Kidney (tissue), 14 donors: ENCODE measurements around the gene SMG6. TPM values are rescaled to one million over a fixed set of nuclear protein-coding genes. Genes with fewer than 3 reads are reported as not detected.

Experiments
- DNase-seq, 5 donors: peaks; one replicate each; pipeline ENCODE4 v3.0.0-alpha.2; 2013 to 2020
- FAIRE-seq: peaks from 2 replicates; lab custom pipeline; 2012; peaks lifted over from hg19 to GRCh38; lab: Jason Lieb, UNC
- H3K27ac ChIP-seq, 2 donors: one replicate each; pipeline ENCODE4 v1.7.0; 2013; ENCODE audit warnings: low read depth in 2 of 2, low read length in 2 of 2, inconsistent platforms in 1 of 2
- H3K27me3 ChIP-seq: one replicate; pipeline ENCODE4 v1.7.1; 2013; ENCODE audit warnings: low read length, inconsistent platforms; ENCODE audit not compliant: control insufficient read depth, insufficient read depth
- H3K36me3 ChIP-seq, 3 donors: one replicate each; pipeline versions ENCODE4 v1.7.0 to v1.7.1; 2013; ENCODE audit warnings: low read length in 3 of 3, control low read depth in 1 of 3, inconsistent platforms in 1 of 3; ENCODE audit not compliant: insufficient read depth in 3 of 3, control insufficient read depth in 2 of 3
- H3K4me1 ChIP-seq, 3 donors: one replicate each; pipeline versions ENCODE4 v1.7.0 to v1.7.1; 2013; ENCODE audit warnings: low read length in 3 of 3, inconsistent platforms in 1 of 3, low read depth in 1 of 3; ENCODE audit not compliant: control insufficient read depth in 2 of 3, insufficient read depth in 2 of 3
- H3K4me3 ChIP-seq, 3 donors: one replicate each; pipeline versions ENCODE4 v1.7.0 to v1.8.1; 2013; ENCODE audit warnings: low read length in 3 of 3, control low read depth in 1 of 3, inconsistent platforms in 1 of 3
- H3K9ac ChIP-seq, 3 donors: one replicate each; pipeline versions ENCODE4 v1.7.0 to v1.7.1; 2013; ENCODE audit warnings: low read length in 3 of 3, control low read depth in 1 of 3, inconsistent platforms in 1 of 3
- H3K9me3 ChIP-seq, 3 donors: one replicate each; pipeline versions ENCODE4 v1.7.0 to v1.7.1; 2013; ENCODE audit warnings: low read length in 3 of 3, control low read depth in 1 of 3, inconsistent platforms in 1 of 3; ENCODE audit not compliant: control insufficient read depth in 2 of 3, insufficient read depth in 1 of 3
- CTCF ChIP-seq: IDR thresholded peaks from 3 replicates; pipeline ENCODE4 v1.5.1; 2012; ENCODE audit warnings: mild to moderate bottlenecking, moderate library complexity, borderline replicate concordance; ENCODE audit not compliant: insufficient read depth; ENCODE audit errors: extremely low read depth
- intact Hi-C: fragments of 100-400 bp; cut with DNase I; formaldehyde crosslinking; loops from one replicate; pipeline ENCODE4 v1.11.1; 2022
- polyA plus RNA-seq: library from polyadenylated mRNA; stranded (reverse); fragments of 350-450 nt; fragmentation: Illumina TruSeq; extraction: RNeasy Lipid Tissue Mini Kit (QIAGEN cat#74804); gene quantifications from one replicate; pipeline ENCODE4 v1.2.3, GENCODE V29; 2014; ENCODE audit warnings: low read depth, low replicate concordance; ENCODE audit not compliant: insufficient read depth
- total RNA-seq: library from RNA; stranded (reverse); fragmentation: NEBNext Ultra II Directional; extraction: Animal tissue kit (Norgen Biotek cat#: 25700); gene quantifications from one replicate; pipeline ENCODE4 v1.2.1, GENCODE V29; 2021
- donor health status: control.
- donor health status: control.
- donor health status: control.
- donor health status: control.
- donor health status: control.
- donor health status: DM: yes; HTN: yes; CAD: no.
- donor health status: Normal renal cell carcinoma (clear cell type).

SMG6 gene
- total and polyA plus RNA-seq, 2 donors from 2014 or later: 20.6 to 37.3 TPM

GRCh38 chr17:2077040-2077439 lies 226.5 kb downstream of the SMG6 start:
- Histone ChIP-seq H3K27ac (no peak overlapping the region), H3K9me3 (no peaks in the 10 kb centered on the region), H3K4me3 (no peak overlapping the region), H3K4me1 (peaks cover 0 to 7% (median 2%) of the 10 kb centered on the region in 3 donors), H3K36me3 (peaks cover 0 to 20% (median 16%) of the 10 kb centered on the region in 3 donors), H3K27me3 (no peaks in the 10 kb centered on the region), H3K9ac (no peak overlapping the region)
- DNase-seq (peak in 1 of 5 donors; percentile 8), FAIRE-seq (no peak)
- intact Hi-C loops: no loop called here
- TF ChIP-seq CTCF: no peak

- H3K36me3 ChIP-seq: peaks cover 0 to 16% (median 14%) of the 10 kb centered on the region in 3 donors
- TF ChIP-seq CTCF: no peak
- DNase-seq: peak in 4 of 5 donors; percentile 65 to 90 (median 80)
- no peaks in the 10 kb centered on the region for H3K9me3 ChIP-seq
- H3K9ac ChIP-seq: no peak overlapping the region
- H3K27ac ChIP-seq: peak overlapping the region in 1 of 2 donors; percentile 43
- H3K27me3 ChIP-seq: no peaks in the 10 kb centered on the region
- H3K4me1 ChIP-seq: peaks cover 0 to 7% (median 2%) of the 10 kb centered on the region in 3 donors
- no peak overlapping the region for H3K4me3 ChIP-seq
- FAIRE-seq: no peak
- intact Hi-C loops: no loop called here
These were observed 227.2 kb downstream of the SMG6 start for GRCh38 chr17:2076087-2076984.

DNA sequence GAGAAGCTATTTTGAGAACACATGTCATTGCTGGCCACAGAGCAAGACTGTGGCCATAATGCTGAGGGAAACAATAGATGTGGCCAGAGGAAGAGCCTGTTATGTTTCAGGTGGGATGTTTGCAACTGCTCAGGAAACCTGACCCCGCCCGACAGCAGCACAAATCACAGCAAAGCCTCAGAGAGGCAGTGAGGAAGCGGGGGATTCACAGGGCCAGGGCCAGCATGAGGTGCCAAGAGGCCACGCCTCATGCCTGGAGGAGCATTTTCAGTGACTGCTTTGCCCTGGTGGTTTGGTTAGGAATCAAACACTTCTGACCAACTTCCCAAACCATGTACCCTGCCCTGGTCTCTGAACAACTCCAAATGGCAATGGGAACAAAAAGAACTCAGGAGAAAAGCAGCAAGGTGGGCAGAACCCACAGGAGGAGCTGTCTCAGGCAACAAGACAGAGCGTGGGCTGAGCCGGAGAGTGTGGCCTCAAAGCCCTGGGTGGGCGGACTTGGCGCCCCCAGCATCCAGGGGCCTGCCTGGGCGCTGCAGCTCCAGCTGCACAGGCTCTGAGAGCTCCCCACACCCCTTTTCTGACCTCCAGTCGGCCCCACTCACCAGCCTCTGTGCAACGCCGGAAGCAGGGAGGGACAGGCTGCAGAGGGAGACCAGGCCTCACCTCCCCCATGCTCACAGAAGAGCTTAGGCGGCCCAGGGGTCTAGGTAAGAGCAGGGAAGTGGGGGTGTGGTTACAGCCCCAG lies 228.1 kb downstream of the SMG6 start:
- no peaks in the 10 kb centered on the region for H3K9me3 ChIP-seq
- peak overlapping the region; percentile 36 to 43 for H3K27ac ChIP-seq
- intact Hi-C loops: no loop called here
- H3K36me3 ChIP-seq: peaks cover 0 to 11% (median 8%) of the 10 kb centered on the region in 3 donors
- peaks cover 0 to 9% (median 2%) of the 10 kb centered on the region in 3 donors for H3K4me1 ChIP-seq
- no peak overlapping the region for H3K9ac ChIP-seq
- no peak overlapping the region for H3K4me3 ChIP-seq
- no peak for TF ChIP-seq CTCF
- peak in 4 of 5 donors; percentile 83 to 94 (median 88) for DNase-seq
- H3K27me3 ChIP-seq: no peaks in the 10 kb centered on the region
- FAIRE-seq: no peak
